UCSD-AML1 (cell line): ENCODE measurements around the gene ZNF426.
A peak's percentile ranks its signal among the peaks of the same experiment; 100 is the strongest.
"Not testable (repeated sequence)": the region's sequence is repeated elsewhere in the genome, so short reads cannot be mapped to it uniquely, and the experiment has no call there.

Experiments used
- DNase-seq: peaks from one replicate; lab custom pipeline; 2025; ENCODE audit not compliant: unreplicated experiment; lab: John Stamatoyannopoulos, UW

Gene ZNF426

GRCh38 chr19:9538183-9539058 is at the start of gene ZNF426:
Gene ZNF426, minus strand, starts transcription at chr19:9538645. Its CDS starts 2,413 bp downstream, at chr19:9536232.
- peak; percentile 85 for DNase-seq

- peak; percentile 62 for DNase-seq
Observed at GRCh38 chr19:9586764-9587163, 48.3 kb upstream of the ZNF426 start.

- peak; percentile 86 for DNase-seq
Observed at GRCh38 chr19:9584073-9584833, 45.8 kb upstream of the ZNF426 start, which contains the start of gene ZNF121. Gene ZNF121, minus strand, starts transcription at chr19:9584504. Its CDS starts 16,407 bp downstream, at chr19:9568097.

GRCh38 chr19:9582081-9582725 is 43.8 kb upstream of the ZNF426 start:
- not testable (repeated sequence) for DNase-seq

- no peak for DNase-seq
Observed at GRCh38 chr19:9580728-9581127, 42.3 kb upstream of the ZNF426 start.

GRCh38 chr19:9570255-9570654 is 31.8 kb upstream of the ZNF426 start:
- no peak for DNase-seq

- no peak for DNase-seq
Observed at GRCh38 chr19:9566729-9567128, 28.3 kb upstream of the ZNF426 start.

- no peak for DNase-seq
Observed at GRCh38 chr19:9565900-9566705, 27.7 kb upstream of the ZNF426 start.

- DNase-seq, result no peak
Observed at GRCh38 chr19:9552536-9553274, 14.3 kb upstream of the ZNF426 start.

- DNase-seq, result no peak
Observed at GRCh38 chr19:9547870-9548269, 9.4 kb upstream of the ZNF426 start.

GRCh38 chr19:9541281-9541680 is 2.8 kb upstream of the ZNF426 start:
- not testable (repeated sequence) for DNase-seq

GRCh38 chr19:9539921-9540320 is 1.5 kb upstream of the ZNF426 start:
- DNase-seq, result not testable (repeated sequence)

GRCh38 chr19:9539201-9539600 is 756 bp upstream of the ZNF426 start:
- not testable (repeated sequence) for DNase-seq

GRCh38 chr19:9535934-9536333 is 2.5 kb downstream of the ZNF426 start:
- DNase-seq, result no peak

GRCh38 chr19:9531933-9532332 is 6.5 kb downstream of the ZNF426 start:
- no peak for DNase-seq

- no peak for DNase-seq
Observed at GRCh38 chr19:9528757-9529336, 9.6 kb downstream of the ZNF426 start.

GRCh38 chr19:9523885-9524474 is 14.5 kb downstream of the ZNF426 start:
- DNase-seq, result no peak

GRCh38 chr19:9507285-9507684 is 31.2 kb downstream of the ZNF426 start:
- DNase-seq, result no peak

- DNase-seq, result no peak
Observed at GRCh38 chr19:9500796-9501195, 37.6 kb downstream of the ZNF426 start.
